WTC11 (cell line): Measurements from ENCODE around the gene MCEE.

Experiments used
- CTCF ChIP-seq: fragments of 200-600 bp; IDR thresholded peaks from 2 replicates; pipeline ENCODE4 v1.8.0; 2022; ENCODE audit warnings: antibody characterized with exemption
- ESRRA ChIP-seq: sonication (generic); formaldehyde crosslinking; IDR thresholded peaks from 2 replicates; pipeline ENCODE4 v1.8.1; 2022; ENCODE audit warnings: mild to moderate bottlenecking, missing genetic modification reagents, borderline replicate concordance
- FOXJ3 ChIP-seq: sonication (generic); formaldehyde crosslinking; IDR thresholded peaks from 2 replicates; pipeline ENCODE4 v1.9.0; 2021; ENCODE audit warnings: missing genetic modification reagents, mild to moderate bottlenecking, borderline replicate concordance
- TCF7 ChIP-seq: sonication (generic); formaldehyde crosslinking; IDR thresholded peaks from 2 replicates; pipeline ENCODE4 v1.8.0; 2022; ENCODE audit warnings: mild to moderate bottlenecking, low read depth, missing genetic modification reagents, moderate library complexity

DNA sequence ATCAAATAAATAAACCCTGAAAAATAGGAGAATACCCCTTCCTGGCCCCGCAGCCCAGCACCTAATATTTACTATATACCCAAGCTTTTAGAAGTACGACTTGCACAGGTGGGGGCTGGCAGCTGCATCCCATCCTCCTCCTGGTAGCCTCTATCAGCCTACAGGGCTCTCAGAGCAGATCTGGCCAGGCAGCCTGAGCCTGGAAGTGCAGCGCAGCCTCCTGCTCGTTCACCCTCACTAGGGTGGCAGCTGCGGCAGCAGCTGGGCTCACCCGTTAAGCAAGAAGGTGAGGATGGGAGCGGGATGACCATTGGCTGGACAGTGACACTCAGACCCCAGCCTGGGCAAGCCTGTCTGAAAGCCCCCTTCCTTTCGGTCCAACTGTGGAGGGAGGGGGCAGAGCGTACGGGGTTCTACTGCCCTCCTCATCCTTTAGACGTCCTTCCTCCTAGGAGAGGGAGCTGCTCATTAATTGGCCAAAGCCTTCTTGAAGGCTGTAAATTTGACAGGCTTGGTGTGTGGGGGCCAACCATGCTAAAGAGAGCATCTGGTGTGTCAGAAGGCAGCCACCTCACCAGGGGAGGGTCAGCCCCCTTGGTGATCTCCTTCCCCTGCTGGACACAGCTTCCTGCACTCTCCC is 23.7 kb upstream of the MCEE start:
- TF ChIP-seq CTCF (no peak), TCF7 (CRISPR knock-in tag) (no peak), FOXJ3 (no peak), ESRRA (CRISPR knock-in tag) (no peak)
